Fibroblast of pulmonary artery (primary cell): ENCODE measurements around the gene HUNK.

Source experiments
- DNase-seq: peaks from one replicate; pipeline ENCODE4 v3.0.0-alpha.2; 2010; ENCODE audit warnings: low read depth
- H3K4me3 ChIP-seq: replicated peaks from 2 replicates; pipeline ENCODE4 v1.5.1; 2011; ENCODE audit warnings: low read depth, mild to moderate bottlenecking, control low read depth, low read length, moderate library complexity
- TF ChIP-seq, protein P1 (sequence below): IDR thresholded peaks from 2 replicates; pipeline ENCODE4 v1.5.1; 2011; ENCODE audit warnings: mild to moderate bottlenecking, control low read depth, low read length, inconsistent platforms; ENCODE audit errors: missing control alignments

The HUNK gene

DNA sequence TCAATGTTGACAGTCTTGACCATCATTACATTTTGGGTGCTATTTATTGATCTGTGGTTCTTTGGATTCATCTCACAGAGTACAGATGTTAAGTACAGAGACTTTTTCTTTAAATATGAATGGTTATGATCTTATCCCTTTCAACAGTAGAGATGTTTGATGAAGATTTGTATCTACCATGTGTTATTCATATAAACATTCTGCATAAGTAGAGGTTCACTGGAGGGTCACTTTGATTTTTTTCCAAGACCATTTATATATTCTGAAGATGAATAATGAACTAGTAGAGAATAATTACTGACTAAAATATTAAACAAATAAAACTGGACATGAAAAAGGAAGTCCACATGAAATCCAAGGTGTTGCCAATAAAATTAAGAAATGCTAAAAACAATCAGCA, 28.6 kb upstream of the HUNK start:
- TF ChIP-seq, protein P1, sequence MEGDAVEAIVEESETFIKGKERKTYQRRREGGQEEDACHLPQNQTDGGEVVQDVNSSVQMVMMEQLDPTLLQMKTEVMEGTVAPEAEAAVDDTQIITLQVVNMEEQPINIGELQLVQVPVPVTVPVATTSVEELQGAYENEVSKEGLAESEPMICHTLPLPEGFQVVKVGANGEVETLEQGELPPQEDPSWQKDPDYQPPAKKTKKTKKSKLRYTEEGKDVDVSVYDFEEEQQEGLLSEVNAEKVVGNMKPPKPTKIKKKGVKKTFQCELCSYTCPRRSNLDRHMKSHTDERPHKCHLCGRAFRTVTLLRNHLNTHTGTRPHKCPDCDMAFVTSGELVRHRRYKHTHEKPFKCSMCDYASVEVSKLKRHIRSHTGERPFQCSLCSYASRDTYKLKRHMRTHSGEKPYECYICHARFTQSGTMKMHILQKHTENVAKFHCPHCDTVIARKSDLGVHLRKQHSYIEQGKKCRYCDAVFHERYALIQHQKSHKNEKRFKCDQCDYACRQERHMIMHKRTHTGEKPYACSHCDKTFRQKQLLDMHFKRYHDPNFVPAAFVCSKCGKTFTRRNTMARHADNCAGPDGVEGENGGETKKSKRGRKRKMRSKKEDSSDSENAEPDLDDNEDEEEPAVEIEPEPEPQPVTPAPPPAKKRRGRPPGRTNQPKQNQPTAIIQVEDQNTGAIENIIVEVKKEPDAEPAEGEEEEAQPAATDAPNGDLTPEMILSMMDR = no peak
- DNase-seq = no peak
- no peak overlapping the region for H3K4me3 ChIP-seq

DNA sequence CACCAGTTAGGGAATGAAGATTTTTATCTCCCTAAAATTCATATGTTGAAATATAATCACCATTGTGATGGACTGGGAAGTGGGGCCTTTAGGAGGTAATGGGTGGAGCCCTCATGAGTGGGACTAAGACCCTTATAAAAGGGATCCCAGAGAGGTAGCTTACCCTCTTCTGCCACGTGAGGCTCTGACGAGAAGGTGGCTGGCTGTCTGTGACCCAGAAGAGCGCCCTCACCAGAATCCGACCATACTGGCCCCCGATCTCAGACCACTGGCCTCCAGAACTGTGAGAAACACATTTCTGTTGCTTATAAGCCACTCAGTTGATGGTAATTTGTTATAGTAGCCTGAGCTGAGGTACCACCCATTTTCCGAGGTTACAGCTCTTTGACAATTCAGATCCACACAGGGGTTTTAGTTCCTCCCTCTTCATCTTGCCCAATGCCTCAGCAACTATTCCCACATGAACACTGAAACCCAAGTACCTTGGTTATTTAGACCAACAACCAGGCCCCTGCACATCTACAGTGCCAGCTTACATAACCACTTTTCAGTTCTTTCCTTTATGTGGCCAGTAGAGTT, 27.6 kb upstream of the HUNK start:
- H3K4me3 ChIP-seq = no peak overlapping the region
- TF ChIP-seq, protein P1 = no peak
- no peak for DNase-seq

DNA sequence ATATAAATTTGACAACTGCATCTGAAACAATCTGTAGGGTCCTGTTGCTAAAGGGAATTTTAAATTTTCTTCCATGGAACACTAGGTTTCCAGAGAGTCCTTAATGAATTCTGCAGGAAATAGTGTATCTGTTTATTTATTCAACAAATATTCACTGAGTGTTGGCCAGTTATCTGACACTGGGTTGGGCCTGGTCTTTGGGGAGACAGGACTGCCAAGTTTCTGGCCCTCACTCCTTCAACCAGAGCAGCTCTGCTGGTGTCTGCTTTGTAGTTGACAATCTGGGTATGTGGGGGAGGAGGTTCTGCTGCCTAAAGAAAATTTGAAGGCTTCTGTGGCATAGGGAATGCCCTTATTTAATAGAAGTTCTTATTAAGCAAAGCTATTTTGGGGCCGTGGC, 26.1 kb upstream of the HUNK start:
- DNase-seq = no peak
- TF ChIP-seq, protein P1 = no peak
- H3K4me3 ChIP-seq = no peak overlapping the region

DNA sequence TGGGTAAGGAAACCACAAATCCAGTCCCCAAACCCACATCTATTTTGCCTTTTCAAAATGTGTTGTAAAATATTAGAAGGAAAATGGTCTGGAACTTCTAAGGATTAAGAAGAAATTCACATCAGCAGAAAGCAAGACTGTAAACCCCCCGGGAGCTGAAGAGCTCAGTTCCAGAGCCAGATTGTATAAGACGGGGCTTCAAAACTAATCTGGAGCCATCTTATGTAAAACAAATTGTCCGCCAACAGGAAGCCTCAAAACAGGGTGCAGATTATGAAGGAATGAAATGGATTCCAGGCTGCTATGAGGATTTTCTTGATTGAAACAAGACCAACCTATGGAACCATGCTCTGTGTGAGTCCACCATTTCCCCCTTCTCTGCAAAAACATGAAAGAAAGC, 25.1 kb upstream of the HUNK start:
- no peak for DNase-seq
- no peak overlapping the region for H3K4me3 ChIP-seq
- TF ChIP-seq, protein P1 = no peak

DNA sequence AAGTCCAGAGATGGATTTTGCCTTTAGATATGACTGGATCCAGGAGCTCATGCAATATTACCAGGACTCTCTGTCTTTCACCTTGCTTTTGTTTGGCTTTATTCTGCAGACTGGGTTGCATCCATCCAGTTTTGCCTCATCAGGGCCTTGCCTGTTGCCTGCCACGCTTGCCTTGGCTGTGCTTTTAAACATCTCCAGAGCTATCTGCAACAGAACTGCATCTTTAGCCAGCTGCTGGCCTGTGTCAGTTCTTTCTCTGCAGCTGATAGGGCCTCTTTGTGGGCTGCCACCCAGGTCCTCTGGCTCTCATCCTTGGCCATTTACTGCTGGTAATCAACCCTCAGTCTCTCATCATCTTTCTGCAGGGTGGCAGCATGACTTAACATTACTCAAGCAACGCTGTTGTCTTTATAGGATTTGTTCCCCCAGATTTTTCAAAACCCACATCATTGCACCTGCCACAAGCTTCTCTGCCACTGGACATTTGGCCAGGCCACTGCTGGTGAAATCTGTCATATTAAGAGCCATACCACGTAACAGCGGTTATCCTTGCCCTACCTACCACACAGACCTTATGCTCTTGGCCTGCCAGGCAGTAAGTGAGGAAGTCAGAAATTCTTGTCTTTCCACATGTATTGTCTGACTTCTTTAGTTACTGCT, 24.4 kb upstream of the HUNK start:
- no peak overlapping the region for H3K4me3 ChIP-seq
- TF ChIP-seq, protein P1 = no peak
- no peak for DNase-seq

DNA sequence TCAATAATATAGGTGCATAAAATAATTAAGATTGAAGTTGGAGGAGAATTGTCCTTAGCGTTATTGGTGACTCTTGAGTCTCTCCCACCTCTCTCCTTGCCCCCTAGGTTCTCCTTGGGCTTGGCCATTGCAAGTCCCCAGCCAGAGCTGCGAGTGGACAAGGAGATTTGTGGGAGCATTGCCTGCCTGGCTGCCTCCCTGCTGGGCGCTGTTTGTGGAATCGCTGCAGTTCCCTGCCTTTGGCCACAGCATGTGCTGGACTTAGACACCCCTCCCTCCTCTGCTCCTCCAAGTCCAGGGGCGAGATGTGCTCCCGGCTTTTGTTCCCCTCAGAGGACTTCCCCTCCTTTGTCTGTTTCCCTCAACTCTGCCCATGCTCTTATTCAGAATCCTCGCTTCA, 21.9 kb upstream of the HUNK start:
- TF ChIP-seq, protein P1 = no peak
- H3K4me3 ChIP-seq = no peak overlapping the region
- DNase-seq = no peak

DNA sequence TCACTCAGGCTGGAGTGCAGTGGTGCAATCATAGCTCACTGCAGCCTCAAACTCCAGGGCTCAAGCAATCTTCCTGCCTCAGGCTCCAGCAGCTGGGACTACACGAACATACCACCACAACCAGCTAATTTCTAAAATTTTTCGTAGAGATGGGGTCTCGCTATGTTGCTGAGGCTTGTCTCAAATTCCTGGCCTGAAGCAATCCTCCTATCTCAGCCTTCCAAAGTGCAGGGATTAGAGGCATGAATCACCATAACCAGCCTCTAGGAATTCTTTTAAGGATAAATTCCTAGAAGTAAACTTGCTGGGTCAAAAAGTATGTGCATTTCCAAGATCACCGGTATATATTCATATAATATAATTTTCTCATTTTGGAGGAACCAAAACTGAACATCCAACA, 17.6 kb upstream of the HUNK start:
- DNase-seq = no peak
- no peak overlapping the region for H3K4me3 ChIP-seq
- TF ChIP-seq, protein P1 = no peak
